ENCODE results near the gene RFX3.
A peak's percentile ranks its signal among the peaks of the same experiment; 100 is the strongest.

The RFX3 gene

DNA sequence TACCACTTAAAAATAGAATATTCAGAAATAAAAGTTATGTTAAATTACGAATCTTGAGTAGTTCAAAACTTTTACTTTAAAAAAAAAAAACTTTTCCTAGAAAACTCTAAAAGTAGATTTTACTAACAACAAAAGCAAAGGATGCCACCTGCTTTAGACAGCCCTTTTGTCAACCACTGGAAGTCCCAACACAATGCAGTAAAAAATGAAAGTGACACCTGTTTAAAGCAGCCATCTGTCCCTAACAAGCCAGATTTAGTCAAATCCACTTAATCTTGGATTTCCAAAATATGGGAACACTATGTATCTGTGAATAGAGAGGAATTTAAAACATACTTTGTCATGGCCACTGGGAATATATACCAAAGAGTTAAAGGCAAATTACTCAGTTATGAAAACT is 3.8 kb downstream of the RFX3 start:
- Mint-ChIP-seq H3K9me3 (no peaks in the 10 kb centered on the region), H3K36me3 (peaks cover 2% of the 10 kb centered on the region), H3K4me3 (peak overlapping the region; percentile 98), H3K27me3 (no peaks in the 10 kb centered on the region), H3K4me1 (peaks cover 52% of the 10 kb centered on the region), H3K27ac (peak overlapping the region; percentile 72)

GRCh38 chr9:3520564-3520963 is 5.2 kb downstream of the RFX3 start:
- Mint-ChIP-seq H3K36me3 (peaks cover 4% of the 10 kb centered on the region), H3K4me1 (peaks cover 56% of the 10 kb centered on the region), H3K27ac (no peak overlapping the region), H3K27me3 (no peaks in the 10 kb centered on the region), H3K4me3 (no peak overlapping the region), H3K9me3 (no peaks in the 10 kb centered on the region)

DNA sequence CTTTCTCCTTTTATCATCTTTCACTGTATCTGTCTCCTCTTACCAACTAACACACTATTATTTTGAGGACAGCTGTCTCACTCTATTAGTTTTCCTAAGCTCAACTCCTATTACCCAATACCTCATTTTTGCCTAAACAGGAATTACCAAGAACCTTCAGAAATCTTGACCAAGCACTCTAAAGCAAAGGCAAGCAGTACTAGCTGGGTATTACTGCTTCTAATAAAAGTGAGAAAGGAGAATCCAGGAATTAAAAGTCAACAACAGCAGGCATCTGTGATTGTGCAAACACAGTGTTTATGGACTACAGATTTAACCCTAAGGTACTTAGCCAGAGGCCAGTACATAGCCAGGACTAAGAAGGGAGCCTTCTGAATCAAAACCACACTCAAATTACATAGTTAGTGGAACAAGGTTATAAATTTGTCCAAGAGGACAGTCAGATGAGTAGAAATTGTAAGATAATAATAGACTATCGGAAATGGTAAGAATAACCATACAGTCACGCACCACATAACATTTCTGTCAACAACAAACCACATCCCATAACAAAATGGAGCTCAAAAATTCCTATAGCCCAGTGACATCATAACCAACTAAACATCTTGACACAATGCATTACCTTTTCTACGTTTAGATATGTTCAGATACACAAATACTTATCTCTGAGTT is 8.3 kb downstream of the RFX3 start:
- Mint-ChIP-seq H3K9me3 (no peaks in the 10 kb centered on the region), H3K36me3 (peaks cover 9% of the 10 kb centered on the region), H3K27me3 (no peaks in the 10 kb centered on the region), H3K4me3 (no peak overlapping the region), H3K27ac (no peak overlapping the region), H3K4me1 (peaks cover 55% of the 10 kb centered on the region)

DNA sequence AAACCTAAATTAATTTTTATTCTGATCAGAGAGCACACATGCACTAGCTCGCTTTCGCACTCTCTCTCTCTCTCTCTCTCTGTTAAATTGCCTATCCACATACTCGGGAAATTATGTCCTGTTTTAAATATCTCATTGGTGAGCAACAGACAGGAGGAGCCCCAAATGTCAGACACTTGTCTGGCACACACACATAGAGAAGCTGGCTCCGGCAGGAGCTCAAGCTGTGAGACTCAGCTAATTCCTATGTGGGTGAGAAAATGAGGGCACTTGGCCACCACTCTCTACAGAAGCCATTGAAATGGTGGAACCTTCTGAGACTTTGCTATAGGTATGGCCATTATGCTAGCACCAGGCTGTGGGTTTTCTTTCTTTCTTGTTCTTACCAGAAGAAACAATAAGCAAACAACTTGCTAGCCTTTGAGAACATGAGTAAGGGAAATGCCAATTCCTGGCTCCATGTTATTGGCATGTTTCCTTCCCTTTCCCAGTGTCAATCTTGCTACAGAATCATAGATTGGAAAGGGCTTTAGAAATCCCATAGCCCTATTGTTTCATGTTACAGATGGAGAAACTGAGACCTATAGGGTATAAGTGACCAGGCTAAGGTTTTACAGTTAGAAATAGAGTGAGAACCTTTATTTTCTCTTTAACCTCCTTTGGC is 9.0 kb downstream of the RFX3 start:
- peak overlapping the region; percentile 83 for H3K27ac Mint-ChIP-seq
- H3K9me3 Mint-ChIP-seq, result no peaks in the 10 kb centered on the region
- no peak overlapping the region for H3K4me3 Mint-ChIP-seq
- peaks cover 9% of the 10 kb centered on the region for H3K36me3 Mint-ChIP-seq
- H3K27me3 Mint-ChIP-seq, result no peaks in the 10 kb centered on the region
- H3K4me1 Mint-ChIP-seq, result peaks cover 48% of the 10 kb centered on the region

DNA sequence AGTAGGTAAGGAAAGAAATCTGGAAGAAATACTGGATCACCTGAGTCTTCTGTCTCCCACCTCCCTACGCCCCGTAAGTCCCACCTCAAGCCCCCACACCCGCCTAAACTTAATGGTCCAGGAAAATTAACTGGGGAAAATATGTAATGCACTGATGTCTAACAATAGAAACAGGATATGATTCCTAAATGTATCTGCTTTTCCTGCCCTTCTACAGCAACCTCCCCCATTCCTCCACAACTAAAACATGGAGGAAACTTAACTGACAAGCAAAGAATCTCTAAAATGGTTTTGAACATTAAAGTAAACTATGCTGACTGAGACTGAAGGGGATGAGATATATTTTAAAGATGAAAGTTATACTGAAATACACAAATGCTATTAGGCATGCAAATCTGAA is 10.4 kb downstream of the RFX3 start:
- H3K4me1 Mint-ChIP-seq, result peaks cover 51% of the 10 kb centered on the region
- no peak overlapping the region for H3K4me3 Mint-ChIP-seq
- H3K27ac Mint-ChIP-seq, result peak overlapping the region; percentile 46
- H3K36me3 Mint-ChIP-seq, result peaks cover 9% of the 10 kb centered on the region
- H3K27me3 Mint-ChIP-seq, result no peaks in the 10 kb centered on the region
- H3K9me3 Mint-ChIP-seq, result no peaks in the 10 kb centered on the region

DNA sequence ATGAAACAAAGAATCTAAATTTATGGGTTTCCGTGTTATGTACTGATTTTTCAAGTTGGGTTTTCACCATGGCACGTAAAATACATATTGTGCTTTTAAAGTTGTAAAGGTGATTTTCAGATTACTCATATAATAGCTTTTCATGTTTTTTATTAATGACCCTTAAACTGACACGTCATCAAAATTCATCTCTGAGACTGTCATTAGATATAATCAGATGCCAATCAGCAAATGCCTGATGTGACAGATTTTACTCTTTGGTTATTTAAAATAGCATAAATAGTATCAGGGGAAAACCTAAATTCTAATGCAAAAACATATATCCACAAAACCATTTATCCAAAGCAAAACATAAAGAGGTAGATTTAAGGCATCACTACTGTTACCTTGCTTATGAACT is 11.0 kb downstream of the RFX3 start:
- H3K4me1 Mint-ChIP-seq, result peaks cover 54% of the 10 kb centered on the region
- H3K9me3 Mint-ChIP-seq, result no peaks in the 10 kb centered on the region
- no peak overlapping the region for H3K27ac Mint-ChIP-seq
- H3K36me3 Mint-ChIP-seq, result peaks cover 9% of the 10 kb centered on the region
- H3K4me3 Mint-ChIP-seq, result no peak overlapping the region
- H3K27me3 Mint-ChIP-seq, result no peaks in the 10 kb centered on the region

DNA sequence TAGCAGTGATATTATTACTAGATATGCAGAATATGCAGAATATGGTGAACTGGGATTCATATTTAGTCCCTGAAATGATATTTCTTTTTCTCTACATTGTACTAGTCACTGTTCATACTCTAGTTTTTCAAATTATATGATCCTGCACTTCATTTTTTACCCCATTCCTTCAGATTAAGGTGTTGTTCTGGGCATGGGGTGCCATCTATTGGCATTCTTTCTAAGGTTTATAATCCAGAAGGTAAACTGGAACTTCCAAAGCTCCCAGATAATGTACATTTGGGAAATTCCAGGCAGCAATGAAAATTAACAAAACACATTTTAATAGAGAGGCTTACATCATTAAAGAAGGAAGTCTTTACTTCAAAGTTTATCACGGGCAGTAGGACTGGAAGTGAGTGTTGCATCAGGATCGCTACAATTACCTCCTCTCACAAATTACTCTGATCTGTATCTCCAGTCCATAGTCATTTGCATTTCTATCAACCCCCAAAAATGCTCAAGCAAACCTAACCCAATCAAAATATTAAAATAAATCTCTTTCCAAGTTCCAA is 12.5 kb downstream of the RFX3 start:
- Mint-ChIP-seq H3K4me3 (no peak overlapping the region), H3K9me3 (no peaks in the 10 kb centered on the region), H3K27me3 (no peaks in the 10 kb centered on the region), H3K36me3 (peaks cover 9% of the 10 kb centered on the region), H3K4me1 (peaks cover 67% of the 10 kb centered on the region), H3K27ac (peak overlapping the region; percentile 57)

DNA sequence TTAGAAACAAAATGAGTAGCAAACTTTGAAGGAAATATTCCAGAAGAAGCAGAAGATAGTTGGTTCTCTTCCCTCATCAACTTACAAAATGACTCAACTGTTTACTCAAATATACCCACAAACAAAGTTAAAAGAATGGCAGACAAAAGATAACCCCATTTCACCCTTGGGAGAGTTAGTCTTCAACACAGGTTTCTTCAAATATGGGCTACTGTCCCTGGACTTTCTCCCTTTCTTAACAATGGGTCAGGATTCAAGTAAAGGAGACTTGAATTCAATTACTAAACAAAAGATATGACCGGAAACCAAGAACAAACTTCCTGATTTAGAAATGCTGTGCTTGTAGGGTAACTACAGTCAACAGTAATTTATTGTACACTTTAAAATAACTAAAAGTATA is 14.2 kb downstream of the RFX3 start:
- Mint-ChIP-seq H3K36me3 (peaks cover 10% of the 10 kb centered on the region), H3K4me1 (peaks cover 66% of the 10 kb centered on the region), H3K9me3 (no peaks in the 10 kb centered on the region), H3K4me3 (no peak overlapping the region), H3K27ac (peak overlapping the region; percentile 15), H3K27me3 (no peaks in the 10 kb centered on the region)

DNA sequence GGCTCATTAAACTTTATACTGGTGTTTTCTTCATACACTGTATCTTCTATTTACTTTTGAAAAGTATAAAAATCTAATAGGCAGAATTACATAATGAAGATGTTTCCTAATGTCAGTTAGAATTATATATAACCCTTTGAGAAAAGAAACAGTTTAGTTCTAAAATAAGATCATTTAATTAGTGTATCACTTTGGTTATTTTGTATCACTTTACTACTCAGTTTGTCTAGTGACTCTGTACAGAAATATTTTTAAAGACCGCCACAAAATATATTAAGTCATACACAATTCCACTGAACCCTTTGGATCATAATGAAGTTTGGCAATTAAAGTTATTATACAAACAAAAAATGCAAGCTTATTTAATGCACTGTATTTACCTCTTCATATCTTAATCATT is 15.0 kb downstream of the RFX3 start:
- no peaks in the 10 kb centered on the region for H3K27me3 Mint-ChIP-seq
- H3K9me3 Mint-ChIP-seq, result no peaks in the 10 kb centered on the region
- peaks cover 11% of the 10 kb centered on the region for H3K36me3 Mint-ChIP-seq
- no peak overlapping the region for H3K27ac Mint-ChIP-seq
- peaks cover 70% of the 10 kb centered on the region for H3K4me1 Mint-ChIP-seq
- H3K4me3 Mint-ChIP-seq, result no peak overlapping the region

- Mint-ChIP-seq H3K27ac (peak overlapping the region; percentile 68), H3K4me1 (peaks cover 70% of the 10 kb centered on the region), H3K36me3 (peaks cover 11% of the 10 kb centered on the region), H3K9me3 (no peaks in the 10 kb centered on the region), H3K4me3 (no peak overlapping the region), H3K27me3 (no peaks in the 10 kb centered on the region)
These were observed 15.9 kb downstream of the RFX3 start for GRCh38 chr9:3509926-3510325.

- Mint-ChIP-seq H3K4me1 (peaks cover 67% of the 10 kb centered on the region), H3K27me3 (no peaks in the 10 kb centered on the region), H3K36me3 (peaks cover 11% of the 10 kb centered on the region), H3K4me3 (peak overlapping the region; percentile 34), H3K9me3 (no peaks in the 10 kb centered on the region), H3K27ac (peak overlapping the region; percentile 91)
These were observed 17.1 kb downstream of the RFX3 start for GRCh38 chr9:3508521-3509291.

GRCh38 chr9:3508078-3508431 is 17.7 kb downstream of the RFX3 start:
- Mint-ChIP-seq H3K27me3 (no peaks in the 10 kb centered on the region), H3K36me3 (peaks cover 11% of the 10 kb centered on the region), H3K9me3 (no peaks in the 10 kb centered on the region), H3K4me1 (peaks cover 64% of the 10 kb centered on the region), H3K27ac (peak overlapping the region; percentile 91), H3K4me3 (peak overlapping the region; percentile 34)

DNA sequence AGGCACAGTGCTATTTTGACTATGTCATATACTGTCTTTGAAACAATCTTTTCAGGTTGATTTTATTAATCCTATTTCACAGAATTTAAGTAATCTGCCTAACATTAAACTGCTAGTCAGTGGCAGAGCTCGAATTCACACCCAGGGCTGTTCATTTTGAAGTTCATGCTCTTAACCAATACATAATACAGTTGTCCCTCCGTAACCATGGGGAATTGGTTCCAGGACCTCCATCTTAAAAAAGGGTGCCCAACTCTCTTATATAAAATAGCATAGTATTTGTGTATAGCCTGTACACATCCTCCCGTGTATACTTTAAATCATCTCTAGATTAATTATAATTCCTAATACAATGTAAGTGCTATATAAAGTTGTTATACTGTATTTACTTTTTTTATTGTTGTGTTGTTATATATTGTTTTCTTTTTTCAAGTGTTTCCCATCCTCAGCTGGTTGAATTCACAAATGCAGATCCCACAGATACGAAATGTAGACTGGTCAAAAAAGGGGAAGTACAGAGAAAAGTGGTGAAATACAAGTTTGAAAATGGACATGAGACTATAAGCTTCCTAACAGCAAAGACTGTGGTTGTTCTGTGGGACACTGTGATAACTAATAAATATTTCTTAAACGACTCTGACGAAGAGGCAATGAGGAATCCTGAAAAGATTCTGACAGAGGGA is 18.3 kb downstream of the RFX3 start:
- Mint-ChIP-seq H3K4me3 (no peak overlapping the region), H3K27ac (peak overlapping the region; percentile 91)

GRCh38 chr9:3506164-3506563 is 19.6 kb downstream of the RFX3 start:
- Mint-ChIP-seq H3K27me3 (no peaks in the 10 kb centered on the region), H3K4me1 (peaks cover 63% of the 10 kb centered on the region), H3K27ac (peak overlapping the region; percentile 66)

More for the DNA sequence above, 18.3 kb downstream of the RFX3 start:
- Mint-ChIP-seq H3K9me3 (no peaks in the 10 kb centered on the region), H3K27me3 (no peaks in the 10 kb centered on the region), H3K36me3 (peaks cover 12% of the 10 kb centered on the region), H3K4me1 (peaks cover 64% of the 10 kb centered on the region)

GRCh38 chr9:3502560-3503398 is 23.0 kb downstream of the RFX3 start:
- H3K36me3 Mint-ChIP-seq, result peaks cover 12% of the 10 kb centered on the region
- H3K27ac Mint-ChIP-seq, result peak overlapping the region; percentile 63
- H3K4me1 Mint-ChIP-seq, result peaks cover 51% of the 10 kb centered on the region
- no peaks in the 10 kb centered on the region for H3K27me3 Mint-ChIP-seq
- H3K9me3 Mint-ChIP-seq, result no peaks in the 10 kb centered on the region
- no peak overlapping the region for H3K4me3 Mint-ChIP-seq

More at GRCh38 chr9:3506164-3506563, 19.6 kb downstream of the RFX3 start:
- Mint-ChIP-seq H3K4me3 (no peak overlapping the region), H3K9me3 (no peaks in the 10 kb centered on the region), H3K36me3 (peaks cover 12% of the 10 kb centered on the region)

All from activated naive CD4-positive, alpha-beta T cell treated with anti-CD3 and anti-CD28 coated beads, Interleukin-2, amount 50 U/mL, for 24 hours (primary cell).